ENCODE results near the gene STK17B.

DNA sequence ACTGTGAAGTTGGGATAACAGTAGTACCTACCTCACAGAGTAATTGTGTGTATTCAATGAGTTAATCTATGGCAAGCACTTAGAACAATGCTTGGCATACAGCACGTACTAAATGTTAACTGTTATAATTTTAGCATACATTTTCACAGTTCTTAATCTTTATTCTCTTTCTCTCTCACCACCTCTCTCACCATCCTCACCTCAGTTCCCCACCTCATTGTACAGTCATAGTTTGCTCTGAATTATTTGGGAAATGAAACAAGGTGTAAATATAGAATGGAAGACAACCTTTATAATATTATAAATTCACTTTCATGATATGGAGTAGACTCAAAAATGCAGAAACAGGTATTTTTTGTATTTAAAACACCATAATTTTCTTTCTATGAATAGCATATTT, 62.8 kb downstream of the STK17B start:
- TF ChIP-seq, protein P1, sequence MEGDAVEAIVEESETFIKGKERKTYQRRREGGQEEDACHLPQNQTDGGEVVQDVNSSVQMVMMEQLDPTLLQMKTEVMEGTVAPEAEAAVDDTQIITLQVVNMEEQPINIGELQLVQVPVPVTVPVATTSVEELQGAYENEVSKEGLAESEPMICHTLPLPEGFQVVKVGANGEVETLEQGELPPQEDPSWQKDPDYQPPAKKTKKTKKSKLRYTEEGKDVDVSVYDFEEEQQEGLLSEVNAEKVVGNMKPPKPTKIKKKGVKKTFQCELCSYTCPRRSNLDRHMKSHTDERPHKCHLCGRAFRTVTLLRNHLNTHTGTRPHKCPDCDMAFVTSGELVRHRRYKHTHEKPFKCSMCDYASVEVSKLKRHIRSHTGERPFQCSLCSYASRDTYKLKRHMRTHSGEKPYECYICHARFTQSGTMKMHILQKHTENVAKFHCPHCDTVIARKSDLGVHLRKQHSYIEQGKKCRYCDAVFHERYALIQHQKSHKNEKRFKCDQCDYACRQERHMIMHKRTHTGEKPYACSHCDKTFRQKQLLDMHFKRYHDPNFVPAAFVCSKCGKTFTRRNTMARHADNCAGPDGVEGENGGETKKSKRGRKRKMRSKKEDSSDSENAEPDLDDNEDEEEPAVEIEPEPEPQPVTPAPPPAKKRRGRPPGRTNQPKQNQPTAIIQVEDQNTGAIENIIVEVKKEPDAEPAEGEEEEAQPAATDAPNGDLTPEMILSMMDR (conservative IDR thresholded peaks at IDR 0.05; ENCODE audit: low read depth, low read length), result no peak
- no peak for TF ChIP-seq EZH2 (IDR thresholded peaks at IDR 0.05; ENCODE audit: low read length, unreplicated experiment)
